Left ventricle myocardium inferior (tissue), 1 donor: ENCODE results near the gene GNAQ. TPM values are rescaled to one million over a fixed set of nuclear protein-coding genes. Genes with fewer than 3 reads are reported as not detected.
A peak's percentile ranks its signal among the peaks of the same experiment; 100 is the strongest.

Source experiments
- DNase-seq: peaks from one replicate; pipeline ENCODE4 v3.0.0-alpha.2; 2020
- H3K27ac ChIP-seq: fragments of 200-600 bp; replicated peaks from 2 replicates; pipeline ENCODE4 v1.8.0; 2021
- H3K27me3 ChIP-seq: fragments of 200-600 bp; 2 replicates; pipeline ENCODE4 v1.8.0; 2021; ENCODE audit warnings: low read depth
- H3K36me3 ChIP-seq: fragments of 200-600 bp; 2 replicates; pipeline ENCODE4 v1.8.0; 2021
- H3K4me1 ChIP-seq: fragments of 200-600 bp; 2 replicates; pipeline ENCODE4 v1.8.0; 2021
- H3K4me3 ChIP-seq: fragments of 200-600 bp; 2 replicates; pipeline ENCODE4 v1.8.0; 2021; ENCODE audit warnings: mild to moderate bottlenecking, moderate library complexity
- H3K9me3 ChIP-seq: fragments of 200-600 bp; replicated peaks from 2 replicates; pipeline ENCODE4 v1.8.0; 2021
- intact Hi-C: fragments of 100-400 bp; cut with micrococcal nuclease; formaldehyde crosslinking; loops from one replicate; pipeline ENCODE4 v1.11.0; 2022
- total RNA-seq: library from RNA; stranded (reverse); fragmentation: NEBNext Ultra II Directional; extraction: Animal tissue kit (Norgen Biotek cat#: 25700); gene quantifications from one replicate; pipeline ENCODE4 v1.2.1, GENCODE V29; 2021
- TF ChIP-seq, protein P1 (sequence below): fragments of 200-600 bp; IDR thresholded peaks from 2 replicates; pipeline ENCODE4 v1.8.0; 2021; ENCODE audit warnings: antibody characterized with exemption, mild to moderate bottlenecking, borderline replicate concordance
- donor health status: DM: no; HTN: yes; CAD: no; lungs with severe emphysema.

Gene GNAQ
- total RNA-seq, 1 donor from 2014 or later, result 15.2 TPM

DNA sequence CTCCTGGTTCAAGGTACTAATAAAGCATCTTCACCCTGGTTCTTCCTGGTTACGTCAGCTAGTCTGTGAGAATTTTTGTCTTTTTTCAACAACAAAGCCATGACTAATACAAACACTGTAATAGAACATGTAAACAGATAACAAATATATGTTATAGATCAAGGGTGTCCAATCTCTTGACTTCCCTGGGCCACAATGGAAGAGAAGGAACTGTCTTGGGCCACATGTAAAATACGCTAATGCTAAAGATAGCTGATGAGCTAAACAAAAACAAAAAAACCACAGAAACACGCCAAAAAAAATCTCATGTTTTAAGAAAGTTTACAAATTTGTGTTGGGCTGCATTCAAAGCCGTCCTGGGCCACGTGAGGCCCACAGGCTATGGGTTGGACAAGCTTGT is 259.0 kb downstream of the GNAQ start:
- intact Hi-C loops, result no loop called here
- TF ChIP-seq, protein P1, sequence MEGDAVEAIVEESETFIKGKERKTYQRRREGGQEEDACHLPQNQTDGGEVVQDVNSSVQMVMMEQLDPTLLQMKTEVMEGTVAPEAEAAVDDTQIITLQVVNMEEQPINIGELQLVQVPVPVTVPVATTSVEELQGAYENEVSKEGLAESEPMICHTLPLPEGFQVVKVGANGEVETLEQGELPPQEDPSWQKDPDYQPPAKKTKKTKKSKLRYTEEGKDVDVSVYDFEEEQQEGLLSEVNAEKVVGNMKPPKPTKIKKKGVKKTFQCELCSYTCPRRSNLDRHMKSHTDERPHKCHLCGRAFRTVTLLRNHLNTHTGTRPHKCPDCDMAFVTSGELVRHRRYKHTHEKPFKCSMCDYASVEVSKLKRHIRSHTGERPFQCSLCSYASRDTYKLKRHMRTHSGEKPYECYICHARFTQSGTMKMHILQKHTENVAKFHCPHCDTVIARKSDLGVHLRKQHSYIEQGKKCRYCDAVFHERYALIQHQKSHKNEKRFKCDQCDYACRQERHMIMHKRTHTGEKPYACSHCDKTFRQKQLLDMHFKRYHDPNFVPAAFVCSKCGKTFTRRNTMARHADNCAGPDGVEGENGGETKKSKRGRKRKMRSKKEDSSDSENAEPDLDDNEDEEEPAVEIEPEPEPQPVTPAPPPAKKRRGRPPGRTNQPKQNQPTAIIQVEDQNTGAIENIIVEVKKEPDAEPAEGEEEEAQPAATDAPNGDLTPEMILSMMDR, result no peak
- H3K27ac ChIP-seq, result no peak overlapping the region
- H3K27me3 ChIP-seq, result no peaks in the 10 kb centered on the region
- H3K4me1 ChIP-seq, result peaks cover 33% of the 10 kb centered on the region
- H3K36me3 ChIP-seq, result peaks cover 10% of the 10 kb centered on the region
- H3K9me3 ChIP-seq, result peaks cover 18% of the 10 kb centered on the region
- no peak for DNase-seq
- no peak overlapping the region for H3K4me3 ChIP-seq

GRCh38 chr9:77771171-77771570 is 260.4 kb downstream of the GNAQ start:
- Histone ChIP-seq H3K4me3 (no peak overlapping the region), H3K27ac (no peak overlapping the region), H3K9me3 (peaks cover 7% of the 10 kb centered on the region), H3K27me3 (no peaks in the 10 kb centered on the region), H3K36me3 (no peaks in the 10 kb centered on the region), H3K4me1 (peaks cover 33% of the 10 kb centered on the region)
- intact Hi-C loops, result no loop called here
- TF ChIP-seq, protein P1, result no peak
- no peak for DNase-seq

GRCh38 chr9:77770340-77770739 is 261.3 kb downstream of the GNAQ start:
- Histone ChIP-seq H3K4me1 (peaks cover 33% of the 10 kb centered on the region), H3K27ac (peak overlapping the region; percentile 61), H3K36me3 (no peaks in the 10 kb centered on the region), H3K27me3 (no peaks in the 10 kb centered on the region), H3K4me3 (no peak overlapping the region), H3K9me3 (peaks cover 12% of the 10 kb centered on the region)
- TF ChIP-seq, protein P1, result no peak
- DNase-seq, result no peak
- intact Hi-C loops, result no loop called here

DNA sequence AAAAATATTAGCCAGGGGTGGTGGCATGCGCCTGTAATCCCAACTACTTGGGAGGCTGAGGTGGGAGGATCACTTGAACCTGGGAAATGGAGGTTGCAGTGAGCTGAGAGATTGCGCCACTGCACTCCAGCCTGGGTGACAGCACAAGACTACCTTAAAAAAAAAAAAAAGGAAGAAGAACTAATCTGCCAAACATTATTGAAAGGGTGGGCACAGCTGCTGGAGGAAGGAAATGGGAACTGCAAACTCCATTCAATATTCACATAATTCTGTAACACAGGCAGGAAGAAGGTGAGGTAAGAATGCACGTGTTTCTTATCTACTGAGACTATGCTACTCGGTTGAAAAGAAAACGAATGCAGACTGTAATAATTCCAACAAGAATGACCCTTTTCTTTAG is 262.4 kb downstream of the GNAQ start:
- Histone ChIP-seq H3K4me3 (peak overlapping the region; percentile 7), H3K9me3 (peaks cover 16% of the 10 kb centered on the region), H3K36me3 (no peaks in the 10 kb centered on the region), H3K27me3 (no peaks in the 10 kb centered on the region), H3K27ac (peak overlapping the region; percentile 61), H3K4me1 (peaks cover 33% of the 10 kb centered on the region)
- intact Hi-C loops, result no loop called here
- DNase-seq, result no peak
- TF ChIP-seq, protein P1, result no peak

- TF ChIP-seq, protein P1, result no peak
- no peaks in the 10 kb centered on the region for H3K27me3 ChIP-seq
- intact Hi-C loops, result no loop called here
Observed at GRCh38 chr9:77766587-77766986, 265.0 kb downstream of the GNAQ start.

More at GRCh38 chr9:77766587-77766986, 265.0 kb downstream of the GNAQ start:
- Histone ChIP-seq H3K4me1 (peaks cover 16% of the 10 kb centered on the region), H3K4me3 (no peak overlapping the region), H3K27ac (no peak overlapping the region), H3K36me3 (no peaks in the 10 kb centered on the region), H3K9me3 (peaks cover 16% of the 10 kb centered on the region)
- DNase-seq, result no peak
